H1 (cell line): Measurements from ENCODE around the gene CMIP. TPM values are rescaled to one million over a fixed set of nuclear protein-coding genes. Genes with fewer than 3 reads are reported as not detected.

Source experiments
- CTCF ChIA-PET: fragments of 300-600 bp; sonication (Branson Sonifier 250); formaldehyde crosslinking; loops from one replicate; lab custom pipeline; 2021; ENCODE audit not compliant: partially characterized antibody; lab: Charles Lee
- POLR2A ChIA-PET: fragments of 300-600 bp; sonication (Branson Sonifier 250); formaldehyde crosslinking; loops from one replicate; lab custom pipeline; 2021; ENCODE audit warnings: inconsistent platforms; ENCODE audit not compliant: partially characterized antibody; lab: Charles Lee
- DNase-seq, 2 experiments: peaks; one replicate each; pipeline versions ENCODE4 v3.0.0 to v3.0.0-alpha.2; 2010 to 2022; ENCODE audit warnings: low spot score in 2 of 2, low read depth in 1 of 2, mixed read lengths in 1 of 2
- FAIRE-seq: peaks from 2 replicates; lab custom pipeline; 2011; peaks lifted over from hg19 to GRCh38; lab: Jason Lieb, UNC
- H2AFZ ChIP-seq: 2 replicates; pipeline ENCODE4 v1.8.1; 2012; ENCODE audit warnings: low read length, inconsistent platforms
- H2AK5ac ChIP-seq: 2 replicates; pipeline ENCODE4 v1.6.1; 2013; ENCODE audit warnings: low read depth, low read length
- H2BK120ac ChIP-seq: replicated peaks from 2 replicates; pipeline ENCODE3; 2013; ENCODE audit warnings: low read depth, low read length, inconsistent platforms
- H2BK12ac ChIP-seq: 2 replicates; pipeline ENCODE4 v1.6.1; 2013; ENCODE audit warnings: low read depth, low read length
- H2BK15ac ChIP-seq: 2 replicates; pipeline ENCODE4 v1.6.1; 2013; ENCODE audit warnings: low read length
- H2BK20ac ChIP-seq: 2 replicates; pipeline ENCODE4 v1.6.1; 2013; ENCODE audit warnings: low read length
- H2BK5ac ChIP-seq: 2 replicates; pipeline ENCODE4 v1.6.1; 2013; ENCODE audit warnings: low read depth, low read length
- H3K14ac ChIP-seq: 2 replicates; pipeline ENCODE4 v1.6.1; 2013; ENCODE audit warnings: inconsistent platforms; ENCODE audit not compliant: insufficient read length
- H3K18ac ChIP-seq: 2 replicates; pipeline ENCODE4 v1.6.1; 2013; ENCODE audit warnings: low read length; ENCODE audit errors: extremely low read depth
- H3K23ac ChIP-seq: 2 replicates; pipeline ENCODE4 v1.6.1; 2013; ENCODE audit warnings: inconsistent platforms; ENCODE audit not compliant: insufficient read length
- H3K23me2 ChIP-seq: 2 replicates; pipeline ENCODE4 v1.6.1; 2013; ENCODE audit warnings: low read depth, low read length
- H3K27ac ChIP-seq: 2 replicates; pipeline ENCODE4 v1.6.1; 2011; ENCODE audit warnings: low read depth, low read length, inconsistent platforms
- H3K27me3 ChIP-seq, 4 experiments: replicated peaks in 1 of 4; 1 replicate in 1 of 4; 2 replicates in 3 of 4; pipeline versions ENCODE4 v1.6.1 to v1.8.1; 2011 to 2013; ENCODE audit warnings: low read length in 3 of 4, mild to moderate bottlenecking in 3 of 4, inconsistent platforms in 2 of 4, mixed read lengths in 2 of 4, moderate library complexity in 1 of 4; ENCODE audit not compliant: control insufficient read depth in 3 of 4, insufficient read depth in 3 of 4; ENCODE audit errors: extremely low read depth in 1 of 4
- H3K36me3 ChIP-seq, 4 experiments: 2 replicates each; pipeline versions ENCODE4 v1.6.1 to v1.8.1; 2011 to 2013; ENCODE audit warnings: mild to moderate bottlenecking in 4 of 4, low read length in 3 of 4, moderate library complexity in 2 of 4, control low read depth in 1 of 4, inconsistent platforms in 1 of 4; ENCODE audit not compliant: insufficient read depth in 4 of 4, control insufficient read depth in 2 of 4
- H3K4ac ChIP-seq: replicated peaks from 2 replicates; pipeline ENCODE3; 2013; ENCODE audit warnings: low read length, low read depth, mixed read lengths, inconsistent platforms; ENCODE audit not compliant: insufficient read length
- H3K4me1 ChIP-seq, 4 experiments: replicated peaks in 1 of 4; 1 replicate in 1 of 4; 2 replicates in 3 of 4; pipeline versions ENCODE4 v1.6.1 to v1.8.1; 2011 to 2013; ENCODE audit warnings: low read length in 3 of 4, inconsistent platforms in 2 of 4, mixed read lengths in 1 of 4; ENCODE audit not compliant: insufficient read depth in 4 of 4, control insufficient read depth in 3 of 4
- H3K4me2 ChIP-seq, 2 experiments: 2 replicates each; pipeline versions ENCODE4 v1.6.1 to v1.8.1; 2011 to 2013; ENCODE audit warnings: low read depth in 2 of 2, low read length in 2 of 2, control low read depth in 1 of 2, inconsistent platforms in 1 of 2, mild to moderate bottlenecking in 1 of 2; ENCODE audit not compliant: insufficient read depth in 1 of 2
- H3K4me3 ChIP-seq, 4 experiments: fragments of 200-600, 300-600 bp in 1 of 4; sonication (generic), shearing (Covaris generic), sonication (Bioruptor Twin) in 1 of 4; 2 replicates each; pipeline versions ENCODE4 v1.5.1 to v1.8.1; 2011 to 2016; ENCODE audit warnings: low read length in 4 of 4, low read depth in 3 of 4, control low read depth in 2 of 4, inconsistent platforms in 2 of 4, mild to moderate bottlenecking in 2 of 4, mixed read lengths in 1 of 4, moderate library complexity in 1 of 4; ENCODE audit not compliant: insufficient read depth in 2 of 4; ENCODE audit errors: extremely low read depth in 1 of 4
- H3K56ac ChIP-seq: replicated peaks from 2 replicates; pipeline ENCODE3; 2013; ENCODE audit warnings: low read depth, mild to moderate bottlenecking, mixed read lengths, low read length, inconsistent platforms; ENCODE audit not compliant: insufficient read length
- H3K79me1 ChIP-seq: 2 replicates; pipeline ENCODE4 v1.6.1; 2013; ENCODE audit warnings: low read depth, low read length, control low read depth
- H3K79me2 ChIP-seq, 2 experiments: 2 replicates each; pipeline versions ENCODE4 v1.6.1 to v1.8.1; 2012 to 2013; ENCODE audit warnings: low read length in 2 of 2, mild to moderate bottlenecking in 2 of 2, inconsistent platforms in 1 of 2; ENCODE audit not compliant: insufficient read depth in 2 of 2, control insufficient read depth in 1 of 2
- H3K9ac ChIP-seq, 4 experiments: replicated peaks in 1 of 4; 1 replicate in 1 of 4; 2 replicates in 3 of 4; pipeline versions ENCODE4 v1.6.1 to v1.8.1; 2011 to 2013; ENCODE audit warnings: low read depth in 3 of 4, low read length in 3 of 4, control low read depth in 2 of 4, mild to moderate bottlenecking in 2 of 4, moderate library complexity in 2 of 4, inconsistent platforms in 1 of 4; ENCODE audit errors: extremely low read depth in 1 of 4
- H3K9me3 ChIP-seq, 2 experiments: 2 replicates each; pipeline versions ENCODE4 v1.6.1 to v1.8.1; 2012 to 2013; ENCODE audit warnings: mild to moderate bottlenecking in 2 of 2, moderate library complexity in 2 of 2, control low read depth in 1 of 2, inconsistent platforms in 1 of 2, low read depth in 1 of 2, low read length in 1 of 2, mixed read lengths in 1 of 2; ENCODE audit not compliant: insufficient read depth in 2 of 2
- H4K20me1 ChIP-seq, 2 experiments: replicated peaks in 1 of 2; 2 replicates each; pipeline versions ENCODE3 to v1.8.1; 2011 to 2013; ENCODE audit warnings: inconsistent platforms in 2 of 2, low read length in 2 of 2, mild to moderate bottlenecking in 1 of 2; ENCODE audit not compliant: insufficient read depth in 2 of 2, control insufficient read depth in 1 of 2
- H4K5ac ChIP-seq: 2 replicates; pipeline ENCODE4 v1.6.1; 2013; ENCODE audit warnings: low read length, low read depth, mixed read lengths, inconsistent platforms; ENCODE audit not compliant: insufficient read length
- H4K8ac ChIP-seq: 2 replicates; pipeline ENCODE4 v1.8.0; 2013; ENCODE audit warnings: mild to moderate bottlenecking, moderate library complexity, low read length, inconsistent platforms; ENCODE audit not compliant: insufficient read depth; ENCODE audit errors: extremely low read depth
- H4K91ac ChIP-seq: replicated peaks from 2 replicates; pipeline ENCODE3; 2013; ENCODE audit warnings: low read length, mixed read lengths, inconsistent platforms; ENCODE audit not compliant: insufficient read length
- BACH1 ChIP-seq: IDR thresholded peaks from 2 replicates; pipeline ENCODE4 v1.6.1; 2012; ENCODE audit warnings: low read length, improper control_type of control experiment
- BRCA1 ChIP-seq: IDR thresholded peaks from 2 replicates; pipeline ENCODE4 v1.6.1; 2012; ENCODE audit warnings: low read depth, low read length, improper control_type of control experiment
- EZH2 ChIP-seq: fragments of 200-600 bp; sonication (generic); IDR thresholded peaks from 2 replicates; pipeline ENCODE4 v1.7.1; 2012; ENCODE audit warnings: low read depth, mild to moderate bottlenecking, moderate library complexity, low read length, inconsistent platforms; ENCODE audit not compliant: severe bottlenecking
- FOSL1 ChIP-seq: IDR thresholded peaks from 2 replicates; pipeline ENCODE4 v1.6.1; 2011; ENCODE audit warnings: mild to moderate bottlenecking, low read depth, low read length, moderate library complexity; ENCODE audit not compliant: insufficient read depth
- GTF2F1 ChIP-seq: IDR thresholded peaks from 2 replicates; pipeline ENCODE4 v1.6.1; 2012; ENCODE audit warnings: low read depth, low read length, improper control_type of control experiment, borderline replicate concordance
- HDAC2 ChIP-seq, 2 experiments: fragments of 300-600 bp in 1 of 2; sonication (generic) in 1 of 2; IDR thresholded peaks; 2 replicates each; pipeline ENCODE4 v1.6.1; 2011 to 2012; ENCODE audit warnings: low read depth in 2 of 2, low read length in 2 of 2, mild to moderate bottlenecking in 2 of 2, moderate library complexity in 2 of 2, borderline replicate concordance in 1 of 2, inconsistent platforms in 1 of 2
- JUN ChIP-seq: IDR thresholded peaks from 2 replicates; pipeline ENCODE4 v1.6.1; 2011; ENCODE audit warnings: low read depth, mild to moderate bottlenecking, improper control_type of control experiment, low read length
- NRF1 ChIP-seq: IDR thresholded peaks from 2 replicates; pipeline ENCODE4 v1.6.1; 2011; ENCODE audit warnings: mild to moderate bottlenecking, low read depth, low read length, improper control_type of control experiment
- RAD21 ChIP-seq, 2 experiments: IDR thresholded peaks in 1 of 2; conservative IDR thresholded peaks in 1 of 2; 2 replicates each; pipeline ENCODE4 v1.6.1; 2011; ENCODE audit warnings: low read depth in 2 of 2, low read length in 2 of 2, improper control_type of control experiment in 1 of 2, inconsistent platforms in 1 of 2, mild to moderate bottlenecking in 1 of 2, moderate library complexity in 1 of 2
- SRF ChIP-seq: IDR thresholded peaks from 2 replicates; pipeline ENCODE4 v1.6.1; 2011; ENCODE audit warnings: mild to moderate bottlenecking, low read depth, low read length, moderate library complexity
- TAF7 ChIP-seq: optimal IDR thresholded peaks from 2 replicates; pipeline ENCODE3; 2011; ENCODE audit warnings: low read depth, mild to moderate bottlenecking, inconsistent platforms, low read length, moderate library complexity, borderline replicate concordance
- WGBS, 2 experiments: shearing (Covaris generic) in 1 of 2; methylation state at CpG; one replicate each; pipeline versions ENCODE4 v1.1.6 to v1.1.7; 2013 to 2015; ENCODE audit warnings: low lambda C conversion rate in 2 of 2, mixed read lengths in 2 of 2, inconsistent platforms in 1 of 2, low coverage in 1 of 2, missing lambda C conversion rate in 1 of 2; ENCODE audit not compliant: insufficient replicate concordance in 2 of 2, insufficient coverage in 1 of 2, insufficient read length in 1 of 2; ENCODE audit errors: extremely low coverage in 1 of 2, missing lambda C conversion rate in 1 of 2; 5-methylcytosine and 5-hydroxymethylcytosine counted together
- polyA plus RNA-seq, 7 experiments: library from polyadenylated mRNA; depleted of rRNA in 3 of 7; stranded (reverse) in 5 of 7; unstranded in 2 of 7; fragments of >200 nt in 5 of 7; fragments of 200-250 nt in 2 of 7; gene quantifications; 1 replicate in 5 of 7; 2 replicates in 1 of 7; 4 replicates in 1 of 7; pipeline versions ENCODE4 v1.2.1 to v1.2.3, GENCODE V29; 2011 to 2013; ENCODE audit warnings: missing spikeins in 2 of 7, mixed read lengths in 2 of 7
- total RNA-seq: library from RNA; stranded (reverse); fragmentation: NEBNext Ultra II Directional; extraction: Animal tissue kit (Norgen Biotek cat#: 25700); gene quantifications from 2 replicates; pipeline ENCODE4 v1.2.1, GENCODE V29; 2021

The CMIP gene
- total and polyA plus RNA-seq, 2 of the 8 experiments (the other 6 are each of a cell fraction or from before 2014, with no cell fraction given), result 7.9 to 53.2 TPM

DNA sequence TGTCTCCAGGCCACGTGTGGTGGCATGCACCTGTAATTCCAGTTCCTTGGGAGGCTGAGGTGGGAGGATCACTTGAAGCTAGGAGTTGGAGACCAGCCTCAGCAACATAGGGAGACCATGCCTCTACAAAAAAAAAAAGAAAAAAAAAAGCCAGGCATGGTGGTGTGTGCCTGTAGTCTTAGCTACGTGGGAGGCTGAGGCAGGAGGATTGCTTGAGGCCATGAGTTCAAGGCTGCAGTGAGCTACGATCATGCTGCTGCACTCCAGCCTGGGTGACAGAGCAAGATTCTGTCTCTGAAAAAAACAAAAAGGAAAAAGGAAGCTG is 103.9 kb downstream of the CMIP start:
- Histone ChIP-seq H3K23me2 (peaks cover 3% of the 10 kb centered on the region; the same call in 1 of the 2 replicates), H2BK20ac (no peak overlapping the region), H3K9me3 (no peaks in the 10 kb centered on the region), H2BK120ac (no peak overlapping the region), H3K27me3 (no peaks in the 10 kb centered on the region), H2BK15ac (no peak overlapping the region), H2AFZ (no peak overlapping the region), H3K56ac (no peak overlapping the region), H4K8ac (no peak overlapping the region; the same call in 1 of the 2 replicates), H3K4me1 (peaks cover 0 to 12% (median 1%) of the 10 kb centered on the region in 4 experiments; a peak in 4 of 7 replicates), H3K9ac (no peak overlapping the region), H3K14ac (no peak overlapping the region), H2BK5ac (no peak overlapping the region), H4K20me1 (peaks cover 14 to 42% of the 10 kb centered on the region in 2 experiments), H3K79me2 (peaks cover 0 to 89% of the 10 kb centered on the region in 2 experiments), H2AK5ac (no peak overlapping the region), H4K5ac (no peak overlapping the region), H3K36me3 (no peaks in the 10 kb centered on the region), H3K4me3 (no peak overlapping the region), H3K18ac (no peak overlapping the region), H4K91ac (no peak overlapping the region), H3K79me1 (peaks cover 59% of the 10 kb centered on the region), H3K4me2 (no peak overlapping the region), H3K27ac (no peak overlapping the region), H2BK12ac (no peak overlapping the region), H3K4ac (no peak overlapping the region), H3K23ac (no peak overlapping the region)
- 89% methylated on average over 3 of the region's 3 CpGs; no CpG with 5 or more reads in 1 of the 2 experiments for WGBS, 2 experiments
- CTCF ChIA-PET, result interaction anchor here (1.0 to 1.2 kb wide), 2 partner anchors 21 to 149 kb away, joined by 3 to 6 read pairs; no protein-coding TSS in a partner anchor
- no peak for TF ChIP-seq FOSL1
- TF ChIP-seq HDAC2 (IDR thresholded peaks at IDR 0.05; ENCODE audit: borderline replicate concordance in 1 of 2, low read depth in 2 of 2, low read length in 2 of 2), result no peak
- no peak for TF ChIP-seq GTF2F1
- no peak for TF ChIP-seq BACH1
- no peak for TF ChIP-seq NRF1
- TF ChIP-seq RAD21 (IDR thresholded peaks at IDR 0.05 in 1 of 2, conservative IDR thresholded peaks at IDR 0.05 in 1 of 2; ENCODE audit: low read depth in 2 of 2, low read length in 2 of 2), result no peak
- no peak for TF ChIP-seq JUN
- no peak for TF ChIP-seq TAF7
- no peak for TF ChIP-seq BRCA1
- no peak for TF ChIP-seq EZH2
- no peak for TF ChIP-seq SRF
- FAIRE-seq, result no peak
- no peak for DNase-seq
- POLR2A ChIA-PET, result interaction anchor here (0.6 kb wide), 1 partner anchor 95 kb away, joined by 3 read pairs; no protein-coding TSS in a partner anchor
